Occipital lobe (tissue), 2 donors: ENCODE data around the gene HAGH. TPM values are rescaled to one million over a fixed set of nuclear protein-coding genes. Genes with fewer than 3 reads are reported as not detected.

Experiments used
- DNase-seq: peaks from one replicate; lab custom pipeline; 2025; lab: John Stamatoyannopoulos, UW
- total RNA-seq: library from RNA; depleted of rRNA; stranded (reverse); fragments of >200 nt; gene quantifications from one replicate; pipeline ENCODE4 v1.2.3, GENCODE V29; 2014

Gene HAGH
- total RNA-seq, 1 donor from 2014 or later, result 49.1 TPM

- no peak for DNase-seq
Measured at GRCh38 chr16:1831186-1832075, 4.8 kb upstream of the HAGH start.

GRCh38 chr16:1830213-1830612, 3.6 kb upstream of the HAGH start:
- no peak for DNase-seq

- no peak for DNase-seq
Measured at GRCh38 chr16:1828645-1829410, 2.2 kb upstream of the HAGH start.

- DNase-seq, result no peak
Measured at GRCh38 chr16:1825864-1826690, 548 bp downstream of the HAGH start.

- no peak for DNase-seq
Measured at GRCh38 chr16:1825381-1825863, 1.2 kb downstream of the HAGH start.

GRCh38 chr16:1823821-1824220, 2.8 kb downstream of the HAGH start:
- peak; percentile 20 for DNase-seq

- DNase-seq, result no peak
Measured at GRCh38 chr16:1822801-1823200, 3.8 kb downstream of the HAGH start.

GRCh38 chr16:1821861-1822611, 4.6 kb downstream of the HAGH start:
- DNase-seq, result no peak

- DNase-seq, result no peak
Measured at GRCh38 chr16:1820946-1821290, 5.7 kb downstream of the HAGH start.

- no peak for DNase-seq
Measured at GRCh38 chr16:1820096-1820945, 6.3 kb downstream of the HAGH start.

GRCh38 chr16:1819611-1820010, 7.0 kb downstream of the HAGH start:
- DNase-seq, result no peak

GRCh38 chr16:1818873-1819525, 7.6 kb downstream of the HAGH start:
- no peak for DNase-seq

GRCh38 chr16:1818204-1818872, 8.3 kb downstream of the HAGH start:
- DNase-seq, result no peak

- DNase-seq, result no peak
Measured at GRCh38 chr16:1817716-1818115, 8.9 kb downstream of the HAGH start.

- DNase-seq, result no peak
Measured at GRCh38 chr16:1817276-1817589, 9.4 kb downstream of the HAGH start.

- no peak for DNase-seq
Measured at GRCh38 chr16:1816396-1817275, 10.0 kb downstream of the HAGH start.

- DNase-seq, result no peak
Measured at GRCh38 chr16:1815461-1815860, 11.2 kb downstream of the HAGH start.

- DNase-seq, result peak; percentile 74
Measured at GRCh38 chr16:1812732-1813163, 13.9 kb downstream of the HAGH start.
